GM12878 (cell line): ENCODE measurements around the gene NTRK1.

ENCODE experiments used
- ATF7 ChIP-seq: fragments of 450-650 bp; IDR thresholded peaks from 2 replicates; pipeline ENCODE4 v1.6.1; 2016; ENCODE audit warnings: low read depth, mild to moderate bottlenecking
- EP300 ChIP-seq, 2 experiments: fragments of 150-350 bp in 1 of 2; IDR thresholded peaks; 2 replicates each; pipeline ENCODE4 v1.6.1; 2011 to 2012; ENCODE audit warnings: low read depth in 2 of 2, low read length in 2 of 2, borderline replicate concordance in 1 of 2, improper control_type of control experiment in 1 of 2, inconsistent platforms in 1 of 2; ENCODE audit not compliant: control insufficient read depth in 1 of 2
- GABPA ChIP-seq: IDR thresholded peaks from 2 replicates; pipeline ENCODE4 v1.6.1; 2014; ENCODE audit warnings: antibody characterized with exemption, low read depth, mild to moderate bottlenecking, inconsistent platforms
- MAX ChIP-seq: IDR thresholded peaks from 2 replicates; pipeline ENCODE4 v1.6.1; 2012; ENCODE audit warnings: low read depth, low read length, improper control_type of control experiment
- POLR2A ChIP-seq: IDR thresholded peaks from 2 replicates; pipeline ENCODE4 v1.6.1; 2011; ENCODE audit warnings: low read depth, mild to moderate bottlenecking, low read length
- SIN3A ChIP-seq: IDR thresholded peaks from 2 replicates; pipeline ENCODE4 v1.6.1; 2012; ENCODE audit warnings: low read depth, low read length, improper control_type of control experiment
- TAF1 ChIP-seq: IDR thresholded peaks from 2 replicates; pipeline ENCODE4 v1.6.1; 2011; ENCODE audit warnings: mild to moderate bottlenecking, low read depth, low read length, borderline replicate concordance
- USF2 ChIP-seq: IDR thresholded peaks from 2 replicates; pipeline ENCODE4 v1.6.1; 2011; ENCODE audit warnings: low read depth, low read length, improper control_type of control experiment, borderline replicate concordance
- YY1 ChIP-seq: IDR thresholded peaks from 2 replicates; pipeline ENCODE4 v1.6.1; 2011; ENCODE audit warnings: low read depth, mild to moderate bottlenecking, low read length
- ZZZ3 ChIP-seq: IDR thresholded peaks from 2 replicates; pipeline ENCODE4 v1.6.1; 2011; ENCODE audit warnings: low read depth; ENCODE audit not compliant: control insufficient read depth, insufficient read length
- TF ChIP-seq, protein P1 (sequence below), 3 experiments: IDR thresholded peaks in 2 of 3; conservative IDR thresholded peaks in 1 of 3; 2 replicates each; pipeline ENCODE4 v1.5.1; 2011; ENCODE audit warnings: low read depth in 3 of 3, low read length in 3 of 3, mild to moderate bottlenecking in 3 of 3, control low read depth in 2 of 3, moderate library complexity in 2 of 3, inconsistent platforms in 1 of 3, mixed read lengths in 1 of 3; ENCODE audit not compliant: control insufficient read depth in 2 of 3, insufficient read depth in 1 of 3; ENCODE audit errors: extremely low read depth in 1 of 3
- TF ChIP-seq, protein P2 (sequence below): fragments of 450-650 bp; IDR thresholded peaks from 2 replicates; pipeline ENCODE4 v1.6.1; 2017; ENCODE audit warnings: low read depth, mild to moderate bottlenecking, moderate library complexity
- TF ChIP-seq, protein P3 (sequence below): IDR thresholded peaks from 2 replicates; pipeline ENCODE4 v1.6.1; 2012; ENCODE audit warnings: mild to moderate bottlenecking, low read depth, low read length
- TF ChIP-seq, protein P4 (sequence below): fragments of 450-650 bp; IDR thresholded peaks from 2 replicates; pipeline ENCODE4 v1.6.1; 2014; ENCODE audit warnings: mild to moderate bottlenecking

- TF ChIP-seq, protein P1, sequence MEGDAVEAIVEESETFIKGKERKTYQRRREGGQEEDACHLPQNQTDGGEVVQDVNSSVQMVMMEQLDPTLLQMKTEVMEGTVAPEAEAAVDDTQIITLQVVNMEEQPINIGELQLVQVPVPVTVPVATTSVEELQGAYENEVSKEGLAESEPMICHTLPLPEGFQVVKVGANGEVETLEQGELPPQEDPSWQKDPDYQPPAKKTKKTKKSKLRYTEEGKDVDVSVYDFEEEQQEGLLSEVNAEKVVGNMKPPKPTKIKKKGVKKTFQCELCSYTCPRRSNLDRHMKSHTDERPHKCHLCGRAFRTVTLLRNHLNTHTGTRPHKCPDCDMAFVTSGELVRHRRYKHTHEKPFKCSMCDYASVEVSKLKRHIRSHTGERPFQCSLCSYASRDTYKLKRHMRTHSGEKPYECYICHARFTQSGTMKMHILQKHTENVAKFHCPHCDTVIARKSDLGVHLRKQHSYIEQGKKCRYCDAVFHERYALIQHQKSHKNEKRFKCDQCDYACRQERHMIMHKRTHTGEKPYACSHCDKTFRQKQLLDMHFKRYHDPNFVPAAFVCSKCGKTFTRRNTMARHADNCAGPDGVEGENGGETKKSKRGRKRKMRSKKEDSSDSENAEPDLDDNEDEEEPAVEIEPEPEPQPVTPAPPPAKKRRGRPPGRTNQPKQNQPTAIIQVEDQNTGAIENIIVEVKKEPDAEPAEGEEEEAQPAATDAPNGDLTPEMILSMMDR (IDR thresholded peaks at IDR 0.05 in 2 of 3, conservative IDR thresholded peaks at IDR 0.05 in 1 of 3; ENCODE audit: control insufficient read depth in 2 of 3, extremely low read depth in 1 of 3, insufficient read depth in 1 of 3, low read depth in 3 of 3, low read length in 3 of 3), result no peak
- TF ChIP-seq, protein P2, sequence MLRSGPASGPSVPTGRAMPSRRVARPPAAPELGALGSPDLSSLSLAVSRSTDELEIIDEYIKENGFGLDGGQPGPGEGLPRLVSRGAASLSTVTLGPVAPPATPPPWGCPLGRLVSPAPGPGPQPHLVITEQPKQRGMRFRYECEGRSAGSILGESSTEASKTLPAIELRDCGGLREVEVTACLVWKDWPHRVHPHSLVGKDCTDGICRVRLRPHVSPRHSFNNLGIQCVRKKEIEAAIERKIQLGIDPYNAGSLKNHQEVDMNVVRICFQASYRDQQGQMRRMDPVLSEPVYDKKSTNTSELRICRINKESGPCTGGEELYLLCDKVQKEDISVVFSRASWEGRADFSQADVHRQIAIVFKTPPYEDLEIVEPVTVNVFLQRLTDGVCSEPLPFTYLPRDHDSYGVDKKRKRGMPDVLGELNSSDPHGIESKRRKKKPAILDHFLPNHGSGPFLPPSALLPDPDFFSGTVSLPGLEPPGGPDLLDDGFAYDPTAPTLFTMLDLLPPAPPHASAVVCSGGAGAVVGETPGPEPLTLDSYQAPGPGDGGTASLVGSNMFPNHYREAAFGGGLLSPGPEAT, result no peak
- TF ChIP-seq SIN3A (no peak), TAF1 (no peak), YY1 (no peak), ATF7 (no peak), ZZZ3 (no peak), USF2 (no peak), POLR2A (no peak), MAX (no peak), GABPA (no peak), EP300 (IDR thresholded peaks at IDR 0.05; ENCODE audit: borderline replicate concordance in 1 of 2, control insufficient read depth in 1 of 2, low read depth in 2 of 2, low read length in 2 of 2) (no peak)
- TF ChIP-seq, protein P3, sequence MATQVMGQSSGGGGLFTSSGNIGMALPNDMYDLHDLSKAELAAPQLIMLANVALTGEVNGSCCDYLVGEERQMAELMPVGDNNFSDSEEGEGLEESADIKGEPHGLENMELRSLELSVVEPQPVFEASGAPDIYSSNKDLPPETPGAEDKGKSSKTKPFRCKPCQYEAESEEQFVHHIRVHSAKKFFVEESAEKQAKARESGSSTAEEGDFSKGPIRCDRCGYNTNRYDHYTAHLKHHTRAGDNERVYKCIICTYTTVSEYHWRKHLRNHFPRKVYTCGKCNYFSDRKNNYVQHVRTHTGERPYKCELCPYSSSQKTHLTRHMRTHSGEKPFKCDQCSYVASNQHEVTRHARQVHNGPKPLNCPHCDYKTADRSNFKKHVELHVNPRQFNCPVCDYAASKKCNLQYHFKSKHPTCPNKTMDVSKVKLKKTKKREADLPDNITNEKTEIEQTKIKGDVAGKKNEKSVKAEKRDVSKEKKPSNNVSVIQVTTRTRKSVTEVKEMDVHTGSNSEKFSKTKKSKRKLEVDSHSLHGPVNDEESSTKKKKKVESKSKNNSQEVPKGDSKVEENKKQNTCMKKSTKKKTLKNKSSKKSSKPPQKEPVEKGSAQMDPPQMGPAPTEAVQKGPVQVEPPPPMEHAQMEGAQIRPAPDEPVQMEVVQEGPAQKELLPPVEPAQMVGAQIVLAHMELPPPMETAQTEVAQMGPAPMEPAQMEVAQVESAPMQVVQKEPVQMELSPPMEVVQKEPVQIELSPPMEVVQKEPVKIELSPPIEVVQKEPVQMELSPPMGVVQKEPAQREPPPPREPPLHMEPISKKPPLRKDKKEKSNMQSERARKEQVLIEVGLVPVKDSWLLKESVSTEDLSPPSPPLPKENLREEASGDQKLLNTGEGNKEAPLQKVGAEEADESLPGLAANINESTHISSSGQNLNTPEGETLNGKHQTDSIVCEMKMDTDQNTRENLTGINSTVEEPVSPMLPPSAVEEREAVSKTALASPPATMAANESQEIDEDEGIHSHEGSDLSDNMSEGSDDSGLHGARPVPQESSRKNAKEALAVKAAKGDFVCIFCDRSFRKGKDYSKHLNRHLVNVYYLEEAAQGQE, result no peak
- TF ChIP-seq, protein P4, sequence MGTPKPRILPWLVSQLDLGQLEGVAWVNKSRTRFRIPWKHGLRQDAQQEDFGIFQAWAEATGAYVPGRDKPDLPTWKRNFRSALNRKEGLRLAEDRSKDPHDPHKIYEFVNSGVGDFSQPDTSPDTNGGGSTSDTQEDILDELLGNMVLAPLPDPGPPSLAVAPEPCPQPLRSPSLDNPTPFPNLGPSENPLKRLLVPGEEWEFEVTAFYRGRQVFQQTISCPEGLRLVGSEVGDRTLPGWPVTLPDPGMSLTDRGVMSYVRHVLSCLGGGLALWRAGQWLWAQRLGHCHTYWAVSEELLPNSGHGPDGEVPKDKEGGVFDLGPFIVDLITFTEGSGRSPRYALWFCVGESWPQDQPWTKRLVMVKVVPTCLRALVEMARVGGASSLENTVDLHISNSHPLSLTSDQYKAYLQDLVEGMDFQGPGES, result no peak
Observed at GRCh38 chr1:156865865-156866248, 5.2 kb downstream of the NTRK1 start.
